Testis (tissue), 3 donors: ENCODE data around the gene OR52E2. TPM values are rescaled to one million over a fixed set of nuclear protein-coding genes. Genes with fewer than 3 reads are reported as not detected.
"Not testable (repeated sequence)": the region's sequence is repeated elsewhere in the genome, so short reads cannot be mapped to it uniquely, and the experiment has no call there.

ENCODE experiments used
- DNase-seq: peaks from one replicate; pipeline ENCODE4 v3.0.0-alpha.2; 2019
- H3K27ac ChIP-seq, 2 donors: fragments of 200-600 bp; sonication (generic); one replicate each; pipeline ENCODE4 v1.5.1; 2019
- H3K27me3 ChIP-seq: fragments of 200-600 bp; sonication (generic); one replicate; pipeline ENCODE4 v1.5.1; 2019
- H3K36me3 ChIP-seq: fragments of 200-600 bp; sonication (generic); one replicate; pipeline ENCODE4 v1.5.1; 2017; ENCODE audit warnings: low read depth; ENCODE audit errors: missing control alignments
- H3K4me1 ChIP-seq: fragments of 200-600 bp; sonication (generic); one replicate; pipeline ENCODE4 v1.5.1; 2019
- H3K4me3 ChIP-seq, 2 donors: fragments of 200-600 bp; sonication (generic); one replicate each; pipeline ENCODE4 v1.5.1; 2017 to 2019
- H3K9me3 ChIP-seq: fragments of 200-600 bp; sonication (generic); one replicate; pipeline ENCODE4 v1.5.1; 2017
- POLR2A ChIP-seq: fragments of 450-650 bp; IDR thresholded peaks from one replicate; pipeline ENCODE4 v1.6.1; 2017; ENCODE audit warnings: antibody characterized with exemption, mild to moderate bottlenecking, moderate library complexity
- WGBS, 2 donors: methylation state at CpG; one replicate each; pipeline ENCODE4 v1.1.5; 2018; 5-methylcytosine and 5-hydroxymethylcytosine counted together
- intact Hi-C: fragments of 100-400 bp; cut with DNase I; formaldehyde crosslinking; loops from one replicate; pipeline ENCODE4 v1.15.1; 2023; ENCODE audit warnings: low total_unique reads
- polyA plus RNA-seq: library from polyadenylated mRNA; stranded (reverse); fragments of 350-450 nt; fragmentation: Illumina TruSeq; extraction: RNeasy Lipid Tissue Mini Kit (QIAGEN cat#74804); gene quantifications from one replicate; pipeline ENCODE4 v1.2.3, GENCODE V29; 2014; ENCODE audit warnings: low read depth, low replicate concordance; ENCODE audit not compliant: insufficient read depth
- total RNA-seq, 2 donors: library from RNA; depleted of rRNA; stranded (reverse); fragments of >200 nt; gene quantifications; one replicate each; pipeline ENCODE4 v1.2.3, GENCODE V29; 2016
- TF ChIP-seq, protein P1 (sequence below), 3 experiments: fragments of 450-650 bp in 2 of 3; fragments of 200-600 bp in 1 of 3; sonication (generic) in 1 of 3; IDR thresholded peaks; one replicate each; pipeline ENCODE4 v1.5.1; 2016 to 2019; ENCODE audit warnings: antibody characterized with exemption in 3 of 3, mild to moderate bottlenecking in 2 of 3, moderate library complexity in 1 of 3

Gene OR52E2
- total and polyA plus RNA-seq, 3 donors from 2014 or later: 0.37 TPM; not detected in 2

DNA sequence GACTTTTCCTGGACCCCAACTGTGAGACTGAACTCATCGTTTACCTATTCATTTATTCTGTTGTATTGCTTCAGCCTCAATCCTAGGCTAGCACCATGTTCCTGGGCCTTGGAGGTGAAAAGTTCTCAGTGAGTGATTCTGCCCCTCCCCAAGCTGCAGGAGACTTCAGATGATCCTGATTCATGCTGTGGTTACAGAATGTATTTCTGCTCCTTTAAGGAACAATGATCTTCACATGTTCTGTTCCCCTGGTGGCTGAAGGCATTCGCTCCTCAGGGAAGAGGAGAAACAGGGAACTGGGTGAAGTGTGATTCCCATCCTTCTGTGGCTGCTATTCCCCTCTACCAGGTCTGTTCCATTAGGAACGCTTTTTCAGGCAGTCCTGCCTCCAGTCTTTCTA lies 12.4 kb upstream of the OR52E2 start:
- TF ChIP-seq, protein P1, sequence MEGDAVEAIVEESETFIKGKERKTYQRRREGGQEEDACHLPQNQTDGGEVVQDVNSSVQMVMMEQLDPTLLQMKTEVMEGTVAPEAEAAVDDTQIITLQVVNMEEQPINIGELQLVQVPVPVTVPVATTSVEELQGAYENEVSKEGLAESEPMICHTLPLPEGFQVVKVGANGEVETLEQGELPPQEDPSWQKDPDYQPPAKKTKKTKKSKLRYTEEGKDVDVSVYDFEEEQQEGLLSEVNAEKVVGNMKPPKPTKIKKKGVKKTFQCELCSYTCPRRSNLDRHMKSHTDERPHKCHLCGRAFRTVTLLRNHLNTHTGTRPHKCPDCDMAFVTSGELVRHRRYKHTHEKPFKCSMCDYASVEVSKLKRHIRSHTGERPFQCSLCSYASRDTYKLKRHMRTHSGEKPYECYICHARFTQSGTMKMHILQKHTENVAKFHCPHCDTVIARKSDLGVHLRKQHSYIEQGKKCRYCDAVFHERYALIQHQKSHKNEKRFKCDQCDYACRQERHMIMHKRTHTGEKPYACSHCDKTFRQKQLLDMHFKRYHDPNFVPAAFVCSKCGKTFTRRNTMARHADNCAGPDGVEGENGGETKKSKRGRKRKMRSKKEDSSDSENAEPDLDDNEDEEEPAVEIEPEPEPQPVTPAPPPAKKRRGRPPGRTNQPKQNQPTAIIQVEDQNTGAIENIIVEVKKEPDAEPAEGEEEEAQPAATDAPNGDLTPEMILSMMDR (IDR thresholded peaks at IDR 0.05): no peak
- no peak for TF ChIP-seq POLR2A
- intact Hi-C loops: no loop called here
- H3K36me3 ChIP-seq: no peaks in the 10 kb centered on the region
- H3K4me1 ChIP-seq: no peaks in the 10 kb centered on the region
- no peak overlapping the region for H3K4me3 ChIP-seq
- no peaks in the 10 kb centered on the region for H3K9me3 ChIP-seq
- 72 to 78% methylated on average over 3 of the region's 3 CpGs for WGBS, 2 donors
- H3K27me3 ChIP-seq: no peaks in the 10 kb centered on the region
- DNase-seq: no peak
- no peak overlapping the region for H3K27ac ChIP-seq

DNA sequence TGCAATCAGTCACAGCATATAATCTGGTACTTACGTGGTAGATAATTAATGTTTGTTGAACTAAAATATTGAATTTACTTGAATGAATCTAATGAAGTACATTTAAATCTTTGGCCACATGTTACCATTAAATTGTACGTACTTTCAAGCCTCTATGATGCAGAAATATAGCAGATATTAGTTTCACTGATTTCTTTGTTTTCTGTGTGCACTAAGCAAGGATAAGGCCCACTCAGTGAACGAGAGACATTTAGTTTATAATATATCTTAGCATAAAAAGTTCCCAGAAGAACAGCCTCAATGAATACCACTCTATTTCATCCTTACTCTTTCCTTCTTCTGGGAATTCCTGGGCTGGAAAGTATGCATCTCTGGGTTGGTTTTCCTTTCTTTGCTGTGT lies 9.8 kb upstream of the OR52E2 start, which contains the start of gene OR52E1:
TSS of gene OR52E1 (plus strand) at position 301 of the 400 bp plus-strand sequence.
- no peaks in the 10 kb centered on the region for H3K36me3 ChIP-seq
- TF ChIP-seq, protein P1 (IDR thresholded peaks at IDR 0.05): no peak
- no peak for TF ChIP-seq POLR2A
- no peaks in the 10 kb centered on the region for H3K4me1 ChIP-seq
- WGBS, 2 donors: 77 to 79% methylated on average over 3 of the region's 3 CpGs
- H3K27ac ChIP-seq: no peak within 1 kb of the TSS
- no peaks in the 10 kb centered on the region for H3K9me3 ChIP-seq
- DNase-seq: no peak
- H3K4me3 ChIP-seq: no peak within 1 kb of the TSS
- H3K27me3 ChIP-seq: no peaks in the 10 kb centered on the region
- intact Hi-C loops: no loop called here

DNA sequence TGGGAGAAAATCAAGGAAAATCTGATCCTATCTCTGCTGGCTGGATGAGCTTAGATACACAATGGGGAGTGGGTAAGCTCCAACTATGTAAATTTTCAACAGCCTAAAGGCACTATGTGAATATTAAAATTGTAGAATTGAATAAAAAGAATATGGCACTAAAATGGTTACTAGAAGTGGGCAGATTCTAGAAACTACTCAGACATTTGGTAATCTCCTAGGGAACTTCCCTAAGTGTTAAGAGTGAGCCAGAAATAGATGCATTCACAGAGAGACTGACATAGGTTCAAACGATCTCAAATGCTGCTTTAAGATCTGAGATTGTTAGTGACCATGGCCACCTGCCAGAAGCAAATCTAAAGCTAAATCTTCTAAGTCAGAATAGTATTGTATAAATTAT lies 5.6 kb upstream of the OR52E2 start:
- no peaks in the 10 kb centered on the region for H3K27me3 ChIP-seq
- H3K4me1 ChIP-seq: no peaks in the 10 kb centered on the region
- no peak overlapping the region for H3K27ac ChIP-seq
- H3K9me3 ChIP-seq: no peaks in the 10 kb centered on the region
- DNase-seq: no peak
- TF ChIP-seq POLR2A: no peak
- TF ChIP-seq, protein P1 (IDR thresholded peaks at IDR 0.05): no peak
- no peak overlapping the region for H3K4me3 ChIP-seq
- intact Hi-C loops: no loop called here
- H3K36me3 ChIP-seq: no peaks in the 10 kb centered on the region
- WGBS, 2 donors: 38 to 39% methylated on average over 1 of the region's 1 CpG

DNA sequence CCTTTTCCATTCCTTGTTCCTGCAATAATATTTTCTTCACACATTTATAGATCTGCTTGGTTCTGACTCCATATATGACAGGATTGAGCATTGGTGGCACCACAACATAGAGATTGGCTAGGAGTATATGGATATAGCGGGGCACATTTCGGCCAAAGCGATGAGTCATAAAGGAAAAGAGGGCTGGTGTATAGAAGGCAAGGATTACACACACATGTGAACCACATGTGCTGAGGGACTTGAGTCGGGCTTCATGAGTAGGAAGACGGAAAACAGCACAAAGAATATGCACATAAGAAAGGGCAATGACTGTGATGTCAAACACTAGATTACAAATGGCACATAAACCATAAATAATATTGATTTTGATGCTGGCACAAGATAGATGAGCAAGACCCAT lies 748 bp downstream of the OR52E2 start:
- H3K4me1 ChIP-seq, DNase-seq, H3K27ac ChIP-seq, intact Hi-C loops, H3K9me3 ChIP-seq, H3K4me3 ChIP-seq, H3K36me3 ChIP-seq, H3K27me3 ChIP-seq: not testable (repeated sequence)
- WGBS, 2 donors: 83% methylated on average over 5 of the region's 5 CpGs

DNA sequence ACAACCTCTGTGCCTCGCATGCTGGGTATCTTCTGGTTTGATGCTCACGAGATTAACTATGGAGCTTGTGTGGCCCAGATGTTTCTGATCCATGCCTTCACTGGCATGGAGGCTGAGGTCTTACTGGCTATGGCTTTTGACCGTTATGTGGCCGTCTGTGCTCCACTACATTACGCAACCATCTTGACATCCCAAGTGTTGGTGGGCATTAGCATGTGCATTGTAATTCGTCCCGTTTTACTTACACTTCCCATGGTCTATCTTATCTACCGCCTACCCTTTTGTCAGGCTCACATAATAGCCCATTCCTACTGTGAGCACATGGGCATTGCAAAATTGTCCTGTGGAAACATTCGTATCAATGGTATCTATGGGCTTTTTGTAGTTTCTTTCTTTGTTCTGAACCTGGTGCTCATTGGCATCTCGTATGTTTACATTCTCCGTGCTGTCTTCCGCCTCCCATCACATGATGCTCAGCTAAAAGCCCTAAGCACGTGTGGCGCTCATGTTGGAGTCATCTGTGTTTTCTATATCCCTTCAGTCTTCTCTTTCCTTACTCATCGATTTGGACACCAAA lies 12.6 kb downstream of the OR52E2 start:
- no peaks in the 10 kb centered on the region for H3K36me3 ChIP-seq
- H3K27me3 ChIP-seq: no peaks in the 10 kb centered on the region
- no peak overlapping the region for H3K4me3 ChIP-seq
- no peak overlapping the region for H3K27ac ChIP-seq
- no peaks in the 10 kb centered on the region for H3K4me1 ChIP-seq
- H3K9me3 ChIP-seq: no peaks in the 10 kb centered on the region
- no peak for DNase-seq
- WGBS, 2 donors: 70 to 75% methylated on average over 15 of the region's 15 CpGs
- intact Hi-C loops: no loop called here
- TF ChIP-seq POLR2A: no peak
- TF ChIP-seq, protein P1 (IDR thresholded peaks at IDR 0.05): no peak
